GM19463 (cell line): Measurements from ENCODE around the gene C11orf91.
"Not testable (repeated sequence)": the region's sequence is repeated elsewhere in the genome, so short reads cannot be mapped to it uniquely, and the experiment has no call there.

Experiments used
- ATAC-seq: cut with Tn5 transposase; IDR thresholded peaks from one replicate; pipeline ENCODE4 v1.9.1; 2021; ENCODE audit warnings: mild to moderate bottlenecking, moderate library complexity; ENCODE audit not compliant: unreplicated experiment

C11orf91 gene

DNA sequence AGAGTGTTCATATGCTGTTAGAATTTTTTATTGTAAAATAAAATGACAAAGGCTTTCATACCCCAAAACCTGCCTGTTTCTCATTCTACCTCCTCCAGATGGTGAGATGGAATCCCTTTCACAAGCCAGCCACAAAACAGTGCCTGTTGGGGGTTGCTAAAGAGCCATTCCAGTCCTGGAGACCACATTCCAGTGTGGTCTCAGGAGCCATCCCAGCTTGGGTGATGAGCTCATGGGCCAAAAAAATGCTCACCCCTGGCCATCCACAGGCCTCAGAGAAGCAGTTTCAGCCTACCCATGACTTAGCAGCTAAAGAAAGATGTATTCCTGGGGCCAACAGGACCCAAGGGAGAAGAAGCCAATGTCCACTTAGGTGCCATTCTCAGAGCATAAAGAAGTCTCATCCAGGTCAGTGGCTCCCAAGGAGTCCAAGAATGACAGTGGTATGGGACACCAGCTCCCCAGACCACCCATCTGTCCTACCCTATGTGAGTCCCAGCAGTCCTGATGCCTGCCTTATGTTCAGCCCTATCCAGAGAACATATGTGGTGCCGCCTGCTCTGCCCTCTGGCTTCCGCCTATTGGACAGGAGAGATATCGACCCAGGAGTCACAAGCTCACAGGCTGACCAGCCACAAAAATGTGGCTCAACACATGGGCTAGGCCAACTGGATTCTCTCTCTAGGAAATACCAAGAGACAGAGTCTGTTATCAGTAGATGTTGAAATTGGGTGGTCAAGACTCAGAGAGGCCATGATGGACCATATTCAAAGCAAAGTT, 26.4 kb downstream of the C11orf91 start:
- no peak for ATAC-seq

DNA sequence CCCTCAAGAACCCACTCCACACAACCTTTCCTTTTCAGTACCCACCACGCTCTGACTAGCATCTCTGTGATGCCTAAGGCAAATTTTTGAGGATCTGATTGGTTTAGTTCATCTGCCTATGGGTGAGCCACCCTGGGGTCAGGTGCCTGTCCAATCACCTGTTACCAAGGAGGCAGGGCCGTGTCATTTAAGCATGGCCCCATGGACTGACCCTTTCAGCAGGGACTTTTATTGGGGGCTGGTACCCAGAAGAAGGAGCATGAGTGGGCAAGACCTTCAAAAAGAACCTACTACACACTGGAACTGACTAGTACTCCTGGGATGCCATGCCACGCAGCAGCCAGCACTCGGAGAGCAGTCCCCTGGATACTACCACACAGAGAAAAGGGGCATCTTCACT, 28.4 kb downstream of the C11orf91 start:
- ATAC-seq = no peak

DNA sequence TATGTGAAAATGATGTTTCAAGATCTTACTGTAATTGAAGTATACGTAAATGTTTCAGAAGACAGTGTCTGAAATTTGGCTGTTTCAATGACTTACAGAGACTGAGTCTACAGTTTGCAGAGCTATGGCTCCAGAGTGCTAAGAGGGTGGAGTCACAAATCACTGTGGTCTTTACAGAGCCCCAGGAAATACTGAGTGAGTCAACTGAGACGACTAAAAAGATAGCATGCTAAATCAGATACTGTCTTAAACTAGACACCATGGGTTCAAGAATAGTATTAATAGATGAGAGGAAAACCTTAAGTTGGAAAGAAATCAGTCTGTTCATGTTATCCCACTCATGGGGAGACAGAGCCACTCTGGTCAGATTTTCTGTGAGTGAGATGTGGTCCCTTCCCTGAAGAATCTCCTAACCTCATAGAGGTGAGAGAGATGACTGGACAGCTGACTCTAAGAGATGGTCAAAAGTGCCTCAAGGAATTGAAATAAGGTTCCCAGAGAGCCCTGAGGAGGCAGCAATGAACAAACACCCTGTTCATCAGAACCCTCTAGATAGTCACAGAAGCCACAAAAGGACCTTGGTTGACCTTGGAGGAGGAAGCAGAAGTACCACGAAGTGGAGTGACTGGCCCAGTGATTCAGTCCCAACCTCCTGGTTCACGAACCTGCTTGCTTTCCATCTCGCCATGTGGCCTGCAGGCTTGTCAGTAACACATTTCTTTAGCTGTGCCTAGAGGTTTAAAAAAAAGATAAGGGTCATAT, 30.2 kb downstream of the C11orf91 start:
- no peak for ATAC-seq

DNA sequence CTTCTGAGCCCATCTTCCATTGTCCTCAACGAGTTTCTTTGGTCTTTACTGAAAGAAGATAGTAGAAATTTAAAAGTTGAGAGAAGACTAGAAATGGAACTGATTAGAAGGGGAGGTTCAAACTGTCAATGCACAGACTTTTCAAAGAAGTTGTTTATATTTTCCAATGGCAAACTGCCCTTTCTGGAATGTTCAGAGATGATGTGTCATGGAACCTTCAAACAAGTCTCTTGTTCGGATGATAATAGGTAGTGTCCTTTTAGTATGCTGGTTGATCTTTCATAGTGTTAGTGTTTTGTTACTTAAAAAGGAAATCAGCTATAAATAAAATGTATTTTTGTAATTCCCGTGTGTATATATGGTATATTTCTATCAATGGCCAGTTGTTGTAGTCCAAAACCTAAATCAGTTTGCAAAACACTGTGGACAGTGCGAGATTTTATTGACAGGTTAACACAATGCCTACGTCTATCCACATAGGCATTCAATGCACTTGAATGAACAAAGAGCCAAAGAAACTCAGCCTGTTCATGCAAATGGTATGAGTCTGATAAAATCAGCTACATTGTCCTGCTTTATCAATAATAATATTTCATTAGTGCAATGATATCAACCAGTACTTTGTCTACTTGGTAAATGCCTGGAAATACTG, 30.9 kb downstream of the C11orf91 start:
- ATAC-seq = no peak

DNA sequence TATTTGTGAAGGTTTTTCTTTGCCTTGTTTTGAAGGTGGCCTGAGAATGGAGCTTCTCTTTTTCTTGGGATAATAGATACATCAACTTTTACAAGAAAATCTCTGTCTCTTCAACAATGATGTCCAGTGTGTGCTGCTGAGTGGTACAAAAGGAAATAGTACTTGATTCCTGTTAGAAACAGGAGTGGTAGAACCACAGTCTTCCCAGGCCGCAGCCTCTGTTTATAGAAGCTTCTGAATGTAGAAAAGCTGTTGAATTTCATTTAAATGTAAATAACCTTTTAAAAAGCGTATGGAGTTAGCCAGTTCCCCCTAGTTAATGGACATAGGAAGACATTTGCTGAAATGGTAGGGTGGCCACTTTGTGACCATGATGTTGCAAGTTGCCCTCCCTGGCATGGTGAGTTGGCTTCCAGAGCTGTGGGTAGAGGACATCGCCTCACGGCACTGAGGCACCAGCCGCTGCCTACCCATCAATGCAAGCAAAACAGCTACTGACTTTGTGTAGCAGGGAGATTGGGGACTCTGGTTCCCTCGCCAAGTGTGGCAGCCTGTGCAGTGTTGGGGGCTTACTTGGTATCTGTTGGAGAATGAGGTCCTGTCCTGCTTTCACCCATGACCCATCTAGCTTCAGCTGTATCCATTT, 31.6 kb downstream of the C11orf91 start:
- ATAC-seq = no peak

DNA sequence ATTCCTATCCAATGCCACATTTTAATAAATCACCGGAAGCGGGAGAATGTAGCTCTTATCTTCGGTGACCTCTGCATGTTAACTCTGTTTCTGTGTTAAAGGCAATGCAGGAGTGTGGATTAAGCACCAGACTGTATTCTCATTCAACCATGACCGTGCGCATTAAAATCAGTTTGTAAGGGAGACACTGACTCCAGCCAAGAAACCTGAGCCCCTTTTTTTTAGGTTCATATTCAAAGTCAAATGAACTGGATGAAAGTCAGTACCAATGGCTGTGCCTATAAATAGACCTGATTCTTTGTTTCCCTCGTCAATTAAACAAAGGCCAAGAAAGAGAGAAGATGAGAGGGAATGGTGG, 32.2 kb downstream of the C11orf91 start:
- ATAC-seq = no peak

DNA sequence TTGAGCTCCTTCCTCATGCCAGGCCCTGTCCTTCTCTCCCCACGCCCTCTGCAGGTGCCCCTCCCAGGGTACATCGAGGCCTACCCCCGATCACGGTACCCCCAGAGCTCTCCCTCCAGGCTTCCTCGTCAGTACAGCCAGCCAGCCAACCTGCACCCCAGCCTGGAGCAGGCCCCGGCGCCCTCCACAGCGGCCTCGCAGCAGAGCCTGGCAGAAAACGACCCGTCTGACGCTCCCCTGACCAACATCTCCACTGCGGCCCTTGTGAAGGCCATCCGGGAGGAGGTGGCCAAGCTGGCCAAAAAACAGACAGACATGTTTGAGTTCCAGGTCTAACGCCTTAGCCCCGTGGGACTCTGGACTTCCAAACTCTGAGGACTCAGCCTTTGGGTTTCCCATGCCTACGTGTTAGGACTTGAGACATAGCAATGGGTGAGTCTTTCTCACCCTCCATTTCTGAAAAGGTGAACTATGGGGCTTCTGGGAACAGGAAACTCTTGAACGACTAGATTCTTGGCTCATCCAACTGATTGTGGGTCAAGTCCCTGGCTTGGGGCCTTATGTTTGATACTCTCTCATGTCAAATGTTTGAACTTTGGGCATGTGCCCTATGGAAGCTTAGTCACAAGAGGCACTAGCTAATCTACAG, 32.7 kb downstream of the C11orf91 start:
- ATAC-seq = no peak

DNA sequence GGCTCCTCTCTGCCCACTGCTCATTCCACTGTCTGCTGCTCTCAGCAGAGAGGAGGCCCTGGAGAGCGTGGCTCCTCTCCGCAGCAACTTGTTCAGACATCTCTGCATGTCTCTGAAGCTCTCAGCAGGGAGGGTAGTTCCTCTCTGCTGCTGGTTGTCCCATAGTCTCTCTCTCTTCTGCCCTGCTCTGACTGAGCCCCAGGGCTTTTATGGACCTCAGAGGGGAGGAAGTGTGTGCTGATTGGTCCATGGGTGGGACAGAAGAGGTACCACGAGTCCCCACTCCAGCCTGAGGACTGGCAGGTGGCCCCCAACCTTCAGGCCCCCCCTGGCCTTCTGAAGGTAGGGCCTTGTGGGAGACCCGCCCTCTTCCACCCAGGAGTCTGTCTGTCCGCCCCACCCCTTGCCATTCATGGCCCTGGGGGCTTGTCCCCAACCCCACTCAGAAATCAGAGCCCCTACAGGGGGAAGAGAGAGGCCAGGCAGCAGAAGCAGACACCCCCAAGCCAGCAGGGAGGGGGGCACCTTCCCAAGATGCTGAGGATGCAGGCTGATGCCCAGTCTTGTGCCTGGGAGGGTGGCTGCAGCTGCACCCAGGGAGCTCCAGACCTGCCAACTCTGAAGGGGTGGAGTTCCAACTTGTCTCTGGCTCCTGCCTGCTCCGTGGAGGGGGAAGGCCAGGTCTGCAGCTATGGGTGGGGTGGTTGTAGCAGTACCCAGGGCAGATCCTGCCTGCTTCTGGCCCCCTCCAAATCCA, 35.1 kb downstream of the C11orf91 start:
- ATAC-seq = no peak

DNA sequence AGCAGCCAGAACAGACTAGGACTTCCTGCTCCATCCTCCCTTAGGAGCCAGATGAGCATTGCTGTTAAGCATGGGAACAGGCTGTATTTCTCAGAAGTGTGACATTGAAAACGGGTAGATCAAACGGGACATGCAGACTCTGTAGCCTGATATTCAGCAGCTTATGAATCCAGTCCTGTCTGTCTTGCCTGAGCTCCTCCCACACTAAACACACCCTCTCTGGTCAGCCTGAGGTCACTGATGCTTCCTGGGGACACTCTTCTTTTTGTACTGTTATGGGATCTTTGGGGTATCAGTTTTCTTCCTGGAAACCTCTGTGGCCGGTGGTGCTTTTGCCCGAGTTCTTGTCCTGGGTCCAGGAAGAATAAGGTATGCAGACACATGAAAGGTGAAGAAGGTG, 35.8 kb downstream of the C11orf91 start:
- no peak for ATAC-seq

DNA sequence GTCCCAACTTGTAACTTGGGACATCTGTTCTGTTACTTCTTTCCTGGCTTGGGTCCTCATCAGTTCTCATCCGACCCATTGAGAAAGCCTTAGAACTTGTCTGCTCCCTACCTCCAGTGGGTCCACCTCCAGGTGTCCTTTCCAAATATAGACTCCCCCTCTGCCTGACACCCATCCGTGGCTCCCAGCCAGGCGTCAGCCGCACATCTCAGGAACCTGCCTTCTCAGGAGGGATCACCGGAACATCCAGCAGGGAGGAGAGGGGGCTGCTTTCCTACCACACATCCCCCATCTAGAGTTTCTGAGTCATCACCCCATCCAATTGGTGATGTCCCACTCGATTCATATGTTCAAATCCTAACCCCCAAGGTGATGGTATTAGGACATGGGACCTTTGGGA, 36.5 kb downstream of the C11orf91 start:
- no peak for ATAC-seq

DNA sequence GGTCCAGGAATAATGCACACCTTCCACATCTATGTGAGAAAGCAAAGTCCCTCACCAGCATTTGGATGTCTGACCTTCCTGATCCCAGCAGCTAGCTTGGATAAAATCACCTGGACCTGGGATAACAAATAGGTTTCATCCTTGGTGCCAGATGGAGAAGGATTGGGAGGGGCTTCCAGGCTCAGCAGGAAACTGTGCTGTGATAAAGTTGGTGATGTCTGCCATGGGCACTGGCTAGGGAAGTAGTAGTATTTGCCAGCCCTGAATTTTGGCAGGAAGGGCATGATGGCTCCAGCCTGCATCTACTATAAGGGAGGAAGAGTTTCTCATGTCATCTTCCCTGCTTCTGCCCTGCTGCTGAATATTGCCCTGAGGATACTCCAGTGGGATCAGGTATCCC, 37.5 kb downstream of the C11orf91 start:
- no peak for ATAC-seq

DNA sequence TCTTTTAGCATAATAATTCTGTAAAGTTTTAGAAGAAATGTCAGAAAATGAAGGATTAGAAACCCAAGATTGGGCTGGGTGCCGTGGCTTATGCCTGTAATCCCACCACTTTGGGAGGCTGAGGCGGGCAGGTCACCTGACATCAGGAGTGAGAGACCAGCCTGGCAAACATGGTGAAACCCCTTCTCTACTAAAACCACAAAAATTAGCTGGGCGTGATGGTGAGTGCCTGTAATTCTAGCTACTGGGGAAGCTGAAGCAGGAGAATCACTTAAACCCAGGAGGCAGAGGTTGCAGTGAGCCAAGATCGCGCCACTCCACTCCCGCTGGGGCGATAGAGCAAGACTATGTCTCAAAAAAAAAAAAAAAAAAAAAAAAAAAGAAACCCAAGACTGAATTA, 39.1 kb downstream of the C11orf91 start:
- ATAC-seq = not testable (repeated sequence)

DNA sequence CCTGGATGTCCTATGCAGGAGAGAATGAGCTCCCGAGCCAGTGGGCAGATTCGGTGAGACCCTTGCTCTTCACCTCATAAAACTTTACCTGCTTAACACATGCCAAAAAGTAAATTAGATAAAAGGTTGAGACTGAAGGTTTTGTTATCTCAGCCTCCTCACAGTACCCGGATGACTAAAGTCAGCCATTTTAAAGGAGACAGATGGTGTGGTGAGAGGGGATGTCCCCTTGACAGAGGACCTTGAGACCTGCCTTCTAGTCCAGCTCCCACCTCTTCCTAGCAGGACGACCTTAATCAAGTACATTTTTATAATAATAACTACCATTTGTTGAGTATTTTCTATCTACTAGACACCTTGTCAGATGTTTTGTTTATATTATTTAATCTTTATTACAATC, 39.7 kb downstream of the C11orf91 start:
- ATAC-seq = no peak

DNA sequence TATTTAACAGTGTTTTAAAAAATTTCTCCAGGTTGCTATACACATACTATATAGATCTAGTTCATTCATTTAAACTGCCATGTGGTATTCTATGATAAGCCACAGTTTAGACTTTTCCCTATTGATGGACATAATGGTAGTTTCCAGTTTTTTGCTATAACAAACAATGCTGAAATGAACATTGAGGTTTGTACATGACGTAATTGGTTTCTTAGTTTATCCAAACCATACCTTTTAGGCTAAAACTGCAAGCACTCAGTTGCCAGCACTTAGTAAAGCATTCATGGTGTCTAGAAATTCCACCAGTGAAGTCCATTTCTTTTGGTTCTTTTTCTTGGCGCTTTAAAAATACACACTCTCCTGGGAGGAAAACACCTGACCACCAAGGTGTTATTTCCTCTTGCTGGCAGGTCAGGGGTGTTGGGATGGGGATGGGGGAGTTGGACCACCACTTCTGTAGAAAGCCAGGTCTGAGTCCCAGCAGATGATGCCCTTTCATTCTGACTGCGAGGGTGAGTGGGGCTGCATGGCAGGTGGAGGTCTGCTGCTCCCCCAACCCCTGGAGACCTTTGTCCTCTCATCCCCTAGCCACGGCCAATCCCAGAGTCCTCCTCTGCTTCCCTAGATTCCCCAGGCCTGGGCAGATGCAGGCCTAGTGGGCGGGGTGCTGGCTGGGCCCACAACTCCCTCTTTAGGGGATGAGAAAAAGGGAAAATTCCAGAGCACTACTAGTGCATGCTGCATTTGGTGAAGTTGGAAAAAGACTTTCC, 41.1 kb downstream of the C11orf91 start:
- ATAC-seq = no peak

DNA sequence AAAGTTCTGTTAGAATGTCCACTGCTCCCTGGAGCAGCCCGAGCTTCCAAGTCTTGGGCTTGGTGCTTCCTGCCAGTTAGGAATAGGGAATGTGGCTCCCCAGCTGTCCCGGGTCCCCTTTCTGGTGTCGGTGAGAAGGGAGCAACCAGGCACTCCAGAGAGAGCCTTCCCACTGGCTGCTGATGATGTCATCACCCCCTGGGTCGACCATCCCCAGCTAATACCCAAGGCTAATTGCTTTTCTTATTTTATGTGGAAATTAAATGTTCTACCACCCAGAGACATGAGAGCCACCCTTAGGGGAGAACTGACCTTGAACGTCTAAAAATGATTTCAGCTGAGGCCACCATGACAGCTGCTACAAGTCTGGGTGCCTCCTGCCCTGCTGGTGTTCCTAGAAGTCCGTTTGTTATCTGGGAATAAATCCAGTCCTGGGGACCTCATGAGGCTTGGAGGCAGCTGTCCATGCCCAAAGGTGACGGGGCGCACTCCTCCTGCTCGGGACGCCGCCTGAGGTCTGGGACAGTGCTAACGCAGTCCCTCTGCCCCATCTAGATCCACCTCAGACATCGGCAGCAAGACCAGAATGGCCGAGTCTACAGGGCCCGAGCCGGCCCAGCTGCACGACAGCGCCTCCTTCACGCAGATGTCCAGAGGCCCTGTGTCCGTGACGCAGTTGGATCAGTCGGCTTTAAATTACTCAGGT, 42.3 kb downstream of the C11orf91 start:
- no peak for ATAC-seq

DNA sequence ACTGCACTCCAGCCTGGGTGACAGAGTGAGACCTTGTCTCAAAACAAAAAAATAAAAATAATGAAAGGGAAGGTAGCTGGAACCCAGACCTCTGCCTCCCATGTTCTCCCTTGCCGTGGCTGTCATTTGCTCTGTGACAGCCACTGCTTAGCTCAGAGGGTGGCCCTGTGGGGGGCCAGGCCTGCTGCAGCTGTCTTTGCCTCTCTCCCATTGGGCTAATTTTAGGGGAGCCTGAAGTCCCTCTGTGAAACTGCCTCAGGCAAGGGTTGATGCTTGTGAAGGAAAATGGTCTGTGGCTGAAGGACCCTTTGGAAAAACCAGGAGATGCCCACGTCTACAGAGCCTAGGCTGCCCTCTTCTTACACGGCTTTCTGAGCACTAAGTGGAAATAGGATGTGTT, 42.9 kb downstream of the C11orf91 start:
- ATAC-seq = no peak

DNA sequence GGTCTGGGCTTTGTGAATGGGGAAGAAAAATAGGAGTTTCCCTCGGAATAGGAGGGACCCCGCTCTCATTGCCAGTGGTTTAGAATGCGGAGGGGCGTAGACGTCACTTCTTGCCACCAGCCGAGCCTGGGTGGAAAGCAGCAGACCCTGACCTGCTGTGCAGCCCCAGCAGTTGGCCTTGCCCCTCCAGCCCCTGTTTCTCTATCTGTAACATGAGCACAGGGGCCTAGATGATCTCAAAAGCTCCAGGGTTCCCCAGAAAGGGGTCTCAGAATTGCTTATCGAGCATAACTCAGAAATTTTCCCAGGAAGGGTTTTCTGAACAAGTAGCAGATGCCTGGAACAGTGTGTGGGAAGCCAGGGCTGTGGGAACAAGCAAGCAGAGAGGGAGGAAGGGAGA, 43.9 kb downstream of the C11orf91 start:
- no peak for ATAC-seq

DNA sequence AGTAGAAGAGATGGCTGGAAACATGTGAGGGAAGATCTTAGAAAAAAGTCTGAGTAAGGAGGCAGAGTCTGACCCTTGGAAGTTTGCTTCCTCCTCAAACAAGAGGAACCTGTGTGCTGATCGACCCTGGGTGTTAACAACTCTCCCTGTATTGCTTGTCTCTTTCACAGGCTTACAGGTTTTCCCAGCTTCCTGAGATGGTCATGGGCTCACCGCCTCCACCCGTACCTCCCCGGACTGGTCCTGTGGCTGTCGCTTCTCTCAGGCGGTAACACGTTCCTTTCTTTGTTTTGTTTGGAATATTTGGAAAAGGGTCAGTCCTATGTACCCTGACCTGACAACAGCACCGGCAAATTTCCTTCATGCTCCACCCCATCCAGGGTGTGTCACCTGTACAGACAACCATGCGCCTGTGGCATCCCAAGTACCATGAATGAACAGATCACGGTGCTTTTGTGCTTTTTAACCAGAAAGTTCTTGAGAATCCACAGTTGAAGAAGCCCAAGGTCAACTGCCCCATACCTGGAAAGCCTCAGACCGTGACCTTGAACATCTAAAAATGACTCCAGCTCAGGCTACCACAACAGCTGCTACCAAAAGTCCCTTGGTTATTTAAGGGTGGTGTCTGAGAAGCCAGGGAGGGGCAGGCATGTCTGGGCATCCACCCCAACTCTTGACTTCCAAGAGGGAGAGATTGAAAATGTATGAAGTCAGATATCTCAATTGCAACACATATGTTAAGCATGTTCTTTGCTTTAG, 44.6 kb downstream of the C11orf91 start:
- peak; percentile 84 for ATAC-seq
